HepG2 (cell line): Measurements from ENCODE around the gene NCKIPSD. TPM values are rescaled to one million over a fixed set of nuclear protein-coding genes. Genes with fewer than 3 reads are reported as not detected.
A peak's percentile ranks its signal among the peaks of the same experiment; 100 is the strongest.

Experiments
- HDAC1 ChIP-seq: sonication (generic); formaldehyde crosslinking; IDR thresholded peaks from 2 replicates; pipeline ENCODE4 v1.5.1; 2020; ENCODE audit warnings: mild to moderate bottlenecking, missing genetic modification reagents
- HHEX ChIP-seq: IDR thresholded peaks from 2 replicates; pipeline ENCODE4 v1.6.1; 2016; ENCODE audit warnings: control low read depth
- MTF1 ChIP-seq: sonication (generic); formaldehyde crosslinking; IDR thresholded peaks from 2 replicates; pipeline ENCODE4 v1.5.0; 2020; ENCODE audit warnings: missing genetic modification reagents
- TAF1 ChIP-seq: sonication (generic); formaldehyde crosslinking; IDR thresholded peaks from 2 replicates; pipeline ENCODE4 v1.4.0; 2020; ENCODE audit warnings: missing genetic modification reagents
- THRA ChIP-seq: sonication (generic); formaldehyde crosslinking; IDR thresholded peaks from 2 replicates; pipeline ENCODE4 v1.4.0; 2020; ENCODE audit warnings: missing genetic modification reagents, borderline replicate concordance
- ZBTB21 ChIP-seq: sonication (generic); formaldehyde crosslinking; IDR thresholded peaks from 2 replicates; pipeline ENCODE4 v1.4.0; 2020; ENCODE audit warnings: missing genetic modification reagents
- ZBTB40 ChIP-seq, 2 experiments: fragments of 450-650 bp in 1 of 2; sonication (generic) in 1 of 2; formaldehyde crosslinking in 1 of 2; IDR thresholded peaks; 2 replicates each; pipeline versions ENCODE4 v1.6.1 to v1.8.0; 2016 to 2022; ENCODE audit warnings: antibody characterized with exemption in 1 of 2, mild to moderate bottlenecking in 1 of 2, missing genetic modification reagents in 1 of 2
- ZBTB7A ChIP-seq: sonication (generic); formaldehyde crosslinking; IDR thresholded peaks from 2 replicates; pipeline ENCODE4 v1.8.0; 2022; ENCODE audit warnings: mild to moderate bottlenecking, missing genetic modification reagents
- ZNF121 ChIP-seq: sonication (generic); formaldehyde crosslinking; IDR thresholded peaks from 2 replicates; pipeline ENCODE4 v1.5.0; 2020; ENCODE audit warnings: mild to moderate bottlenecking, missing genetic modification reagents
- ZNF160 ChIP-seq: sonication (generic); formaldehyde crosslinking; IDR thresholded peaks from 2 replicates; pipeline ENCODE4 v1.8.0; 2022; ENCODE audit warnings: mild to moderate bottlenecking, inconsistent platforms, missing genetic modification reagents
- ZNF441 ChIP-seq: sonication (generic); formaldehyde crosslinking; IDR thresholded peaks from 2 replicates; pipeline ENCODE4 v1.7.0; 2021; ENCODE audit warnings: missing genetic modification reagents, borderline replicate concordance
- ZNF546 ChIP-seq: sonication (generic); formaldehyde crosslinking; conservative IDR thresholded peaks from 2 replicates; pipeline ENCODE4 v1.8.1; 2023; ENCODE audit warnings: mild to moderate bottlenecking, missing genetic modification reagents
- ZNF550 ChIP-seq: sonication (generic); formaldehyde crosslinking; IDR thresholded peaks from 2 replicates; pipeline ENCODE4 v1.4.0; 2020; ENCODE audit warnings: mild to moderate bottlenecking, missing genetic modification reagents, borderline replicate concordance
- ZNF678 ChIP-seq: sonication (generic); formaldehyde crosslinking; IDR thresholded peaks from 2 replicates; pipeline ENCODE4 v1.4.0; 2020; ENCODE audit warnings: mild to moderate bottlenecking, missing genetic modification reagents
- polyA plus RNA-seq, 8 experiments: library from polyadenylated mRNA; depleted of rRNA in 3 of 8; stranded (reverse) in 7 of 8; unstranded in 1 of 8; fragments of >200 nt; fragmentation: Illumina TruSeq in 4 of 8; extraction: Trizol in 4 of 8; gene quantifications; 2 replicates each; pipeline versions ENCODE4 v1.2.1 to v1.2.3, GENCODE V29; 2011 to 2016; ENCODE audit warnings: low read depth in 4 of 8, missing spikeins in 1 of 8, mixed read lengths in 1 of 8; ENCODE audit not compliant: insufficient read depth in 1 of 8
- total RNA-seq, 5 experiments: library from RNA; depleted of rRNA; stranded (reverse); fragments of >200 nt; fragmentation: Illumina TruSeq; extraction: Trizol; gene quantifications; 2 replicates each; pipeline ENCODE4 v1.2.3, GENCODE V29; 2016; ENCODE audit warnings: low read depth in 1 of 5

Gene NCKIPSD
- total and polyA plus RNA-seq, 2 of the 13 experiments (the other 11 are each of a cell fraction or from before 2014, with no cell fraction given): 13.5 to 35.2 TPM

GRCh38 chr3:48661501-48662144, 24.1 kb downstream of the NCKIPSD start (continued):
- TF ChIP-seq ZBTB40 (IDR thresholded peaks at IDR 0.05) (no peak), ZBTB40 (CRISPR knock-in tag; IDR thresholded peaks at IDR 0.05) (peak; percentile 99), ZBTB21 (peak; percentile 94), ZNF160 (CRISPR knock-in tag) (peak; percentile 100), THRA (peak; percentile 99), ZNF550 (peak; percentile 97; the same call in 1 of the 2 replicates), ZNF121 (peak; percentile 94), HDAC1 (CRISPR knock-in tag) (peak; percentile 100), ZNF546 (CRISPR knock-in tag) (peak; percentile 100), MTF1 (peak; percentile 100), ZBTB7A (peak; percentile 100), ZNF441 (CRISPR knock-in tag) (peak; percentile 100), ZNF678 (CRISPR knock-in tag) (peak; percentile 100), HHEX (peak; percentile 89), TAF1 (CRISPR knock-in tag) (peak; percentile 92)
